ENCODE data around the gene MXRA8.

The MXRA8 gene

GRCh38 chr1:1398677-1399186 is 40.4 kb upstream of the MXRA8 start:
- DNase-seq (ENCODE audit: low read depth): no peak
- in situ Hi-C loops (cut with HindIII; ENCODE audit: low sequenced_read_pairs): no loop called here
- TF ChIP-seq CTCF (IDR thresholded peaks at IDR 0.05; ENCODE audit: low read depth, low read length, missing control alignments): no peak
- H3K4me3 ChIP-seq (ENCODE audit: low read depth, low read length): peak overlapping the region; percentile 97

DNA sequence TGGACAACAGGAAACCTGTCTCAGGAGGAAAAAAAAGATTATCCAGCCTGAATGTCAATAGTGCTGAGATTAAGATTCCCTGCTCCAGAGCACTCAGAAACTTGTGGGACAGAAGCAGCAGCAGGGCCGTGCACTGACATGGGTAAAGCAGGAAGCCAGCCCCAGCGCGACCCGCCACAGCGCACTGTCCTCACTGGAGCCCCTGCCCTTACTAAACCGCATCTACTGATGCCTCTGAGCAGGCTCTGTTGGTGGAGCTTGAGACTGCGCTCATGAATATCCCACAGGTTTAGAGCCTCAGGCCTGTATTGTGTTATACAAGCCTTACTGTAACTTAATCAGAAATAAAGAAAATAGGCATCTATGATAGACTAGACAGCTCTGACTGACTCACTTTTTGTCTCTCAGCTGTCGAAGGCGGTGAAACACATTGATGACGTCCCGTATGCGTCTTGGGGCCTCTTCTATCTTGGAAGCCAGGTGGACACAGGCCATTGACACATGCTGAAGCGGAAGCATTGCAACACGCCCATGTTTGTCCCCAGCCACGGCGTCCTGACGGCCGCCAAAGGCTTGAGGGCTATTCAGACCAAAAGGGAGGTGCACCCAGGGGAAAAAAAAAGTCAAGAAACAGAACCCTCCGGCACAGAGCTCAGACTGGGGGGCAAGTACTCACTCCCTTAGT is 39.6 kb upstream of the MXRA8 start:
- no peak for TF ChIP-seq CTCF (IDR thresholded peaks at IDR 0.05; ENCODE audit: low read depth, low read length, missing control alignments)
- in situ Hi-C loops (cut with HindIII; ENCODE audit: low sequenced_read_pairs): no loop called here
- no peak for DNase-seq (ENCODE audit: low read depth)
- peak overlapping the region; percentile 97 for H3K4me3 ChIP-seq (ENCODE audit: low read depth, low read length)

GRCh38 chr1:1395166-1395565 is 36.8 kb upstream of the MXRA8 start:
- in situ Hi-C loops (cut with HindIII; ENCODE audit: low sequenced_read_pairs): no loop called here
- no peak for TF ChIP-seq CTCF (IDR thresholded peaks at IDR 0.05; ENCODE audit: low read depth, low read length, missing control alignments)
- no peak overlapping the region for H3K4me3 ChIP-seq (ENCODE audit: low read depth, low read length)
- no peak for DNase-seq (ENCODE audit: low read depth)

GRCh38 chr1:1394116-1394515 is 35.8 kb upstream of the MXRA8 start:
- TF ChIP-seq CTCF (IDR thresholded peaks at IDR 0.05; ENCODE audit: low read depth, low read length, missing control alignments): no peak
- DNase-seq (ENCODE audit: low read depth): no peak
- in situ Hi-C loops (cut with HindIII; ENCODE audit: low sequenced_read_pairs): no loop called here
- H3K4me3 ChIP-seq (ENCODE audit: low read depth, low read length): no peak overlapping the region

- TF ChIP-seq CTCF (IDR thresholded peaks at IDR 0.05; ENCODE audit: low read depth, low read length, missing control alignments): no peak
- DNase-seq (ENCODE audit: low read depth): no peak
- in situ Hi-C loops (cut with HindIII; ENCODE audit: low sequenced_read_pairs): no loop called here
- H3K4me3 ChIP-seq (ENCODE audit: low read depth, low read length): no peak overlapping the region
These were observed 35.1 kb upstream of the MXRA8 start for GRCh38 chr1:1393428-1393827.

DNA sequence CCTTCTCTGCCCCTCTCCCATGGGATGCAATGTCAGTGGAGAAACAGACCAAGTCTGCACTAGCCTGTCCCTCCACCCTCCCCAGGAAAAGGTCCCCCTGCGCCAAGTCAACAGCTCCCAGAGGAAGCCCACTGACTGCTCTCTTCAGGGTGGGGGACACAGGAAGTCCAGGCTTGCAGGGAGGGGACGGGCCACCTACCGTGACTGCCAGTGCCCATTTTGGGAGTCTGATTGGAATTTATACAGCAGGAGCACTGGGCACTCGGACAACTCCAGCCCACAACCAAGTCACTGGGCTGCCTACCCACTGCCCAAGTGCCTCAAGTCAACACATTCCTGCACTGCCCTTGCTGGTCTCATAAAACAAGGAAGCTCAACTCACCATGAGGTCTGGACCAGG is 34.7 kb upstream of the MXRA8 start:
- in situ Hi-C loops (cut with HindIII; ENCODE audit: low sequenced_read_pairs): no loop called here
- H3K4me3 ChIP-seq (ENCODE audit: low read depth, low read length): no peak overlapping the region
- no peak for DNase-seq (ENCODE audit: low read depth)
- TF ChIP-seq CTCF (IDR thresholded peaks at IDR 0.05; ENCODE audit: low read depth, low read length, missing control alignments): no peak
